CD14-positive monocyte (primary cell): Measurements from ENCODE around the gene LCAT. TPM values are rescaled to one million over a fixed set of nuclear protein-coding genes. Genes with fewer than 3 reads are reported as not detected.

ENCODE experiments used
- DNase-seq, 3 donors: peaks; one replicate each; pipeline ENCODE4 v3.0.0-alpha.2; 2011 to 2022
- H2AFZ ChIP-seq: 2 replicates; pipeline ENCODE4 v1.6.0; 2012; ENCODE audit warnings: mild to moderate bottlenecking, low read depth, low read length, inconsistent platforms; ENCODE audit not compliant: insufficient read depth, poor library complexity, severe bottlenecking
- H3K27ac ChIP-seq, 2 donors: 1 replicate in 1 of 2; 2 replicates in 1 of 2; pipeline ENCODE4 v1.5.1; 2012 to 2013; ENCODE audit warnings: low read length in 2 of 2, control low read depth in 1 of 2, inconsistent platforms in 1 of 2, low read depth in 1 of 2, mild to moderate bottlenecking in 1 of 2
- H3K27me3 ChIP-seq, 2 donors: one replicate each; pipeline versions ENCODE4 v1.6.0 to v1.6.1; 2011 to 2013; ENCODE audit warnings: low read length in 2 of 2; ENCODE audit not compliant: control insufficient read depth in 2 of 2, insufficient read depth in 2 of 2
- H3K36me3 ChIP-seq, 2 donors: replicated peaks in 1 of 2; 1 replicate in 1 of 2; 2 replicates in 1 of 2; pipeline versions ENCODE4 v1.5.1 to v1.6.1; 2012 to 2013; ENCODE audit warnings: low read length in 2 of 2, control low read depth in 1 of 2, inconsistent platforms in 1 of 2, mild to moderate bottlenecking in 1 of 2; ENCODE audit not compliant: insufficient read depth in 2 of 2, control insufficient read depth in 1 of 2
- H3K4me1 ChIP-seq, 2 donors: 1 replicate in 1 of 2; 2 replicates in 1 of 2; pipeline versions ENCODE4 v1.5.1 to v1.6.1; 2012 to 2013; ENCODE audit warnings: low read length in 2 of 2, control low read depth in 1 of 2, inconsistent platforms in 1 of 2, mild to moderate bottlenecking in 1 of 2, moderate library complexity in 1 of 2; ENCODE audit not compliant: insufficient read depth in 2 of 2, control insufficient read depth in 1 of 2
- H3K4me2 ChIP-seq: replicated peaks from 2 replicates; pipeline ENCODE3; 2012; ENCODE audit warnings: low read length, moderate library complexity, mild to moderate bottlenecking; ENCODE audit not compliant: poor library complexity, severe bottlenecking; ENCODE audit errors: extremely low read depth
- H3K4me3 ChIP-seq, 3 experiments: fragments of 200-600 bp in 1 of 3; sonication (generic) in 1 of 3; replicated peaks in 1 of 3; 1 replicate in 2 of 3; 2 replicates in 1 of 3; pipeline ENCODE4 v1.5.1; 2011 to 2013; ENCODE audit warnings: low read length in 3 of 3, mild to moderate bottlenecking in 3 of 3, control low read depth in 2 of 3, low read depth in 2 of 3, inconsistent platforms in 1 of 3, moderate library complexity in 1 of 3
- H3K79me2 ChIP-seq: 2 replicates; pipeline ENCODE4 v1.6.0; 2012; ENCODE audit warnings: mild to moderate bottlenecking, control low read depth, inconsistent platforms, low read length, moderate library complexity; ENCODE audit not compliant: insufficient read depth
- H3K9ac ChIP-seq: 2 replicates; pipeline ENCODE4 v1.6.0; 2017; ENCODE audit warnings: low read length, mild to moderate bottlenecking; ENCODE audit not compliant: insufficient read depth, poor library complexity, severe bottlenecking
- H3K9me3 ChIP-seq, 2 donors: replicated peaks in 1 of 2; 1 replicate in 1 of 2; 2 replicates in 1 of 2; pipeline versions ENCODE4 v1.5.1 to v1.6.1; 2012 to 2013; ENCODE audit warnings: low read length in 2 of 2, control low read depth in 1 of 2; ENCODE audit not compliant: control insufficient read depth in 1 of 2, insufficient read depth in 1 of 2
- H4K20me1 ChIP-seq: 2 replicates; pipeline ENCODE4 v1.6.0; 2012; ENCODE audit warnings: mild to moderate bottlenecking, low read length, control low read depth, moderate library complexity; ENCODE audit not compliant: insufficient read depth
- H3K27ac Mint-ChIP-seq, 7 donors: one replicate each; pipeline ENCODE4 v1.8.0; 2020; ENCODE audit warnings: mild to moderate bottlenecking in 7 of 7, mixed read lengths in 7 of 7, moderate library complexity in 6 of 7, inconsistent platforms in 2 of 7
- H3K27me3 Mint-ChIP-seq, 3 donors: one replicate each; pipeline ENCODE4 v1.8.0; 2021 to 2022; ENCODE audit warnings: low read depth in 3 of 3, mild to moderate bottlenecking in 3 of 3, mixed read lengths in 3 of 3, moderate library complexity in 3 of 3, inconsistent platforms in 1 of 3
- H3K36me3 Mint-ChIP-seq, 2 donors: one replicate each; pipeline ENCODE4 v1.8.0; 2020; ENCODE audit warnings: mixed read lengths in 2 of 2, inconsistent platforms in 1 of 2, mild to moderate bottlenecking in 1 of 2
- H3K4me1 Mint-ChIP-seq: one replicate; pipeline ENCODE4 v1.8.0; 2020; ENCODE audit warnings: mild to moderate bottlenecking, mixed read lengths
- H3K4me3 Mint-ChIP-seq, 2 donors: one replicate each; pipeline ENCODE4 v1.8.0; 2020; ENCODE audit warnings: mild to moderate bottlenecking in 2 of 2, mixed read lengths in 2 of 2, moderate library complexity in 1 of 2
- H3K9me3 Mint-ChIP-seq, 7 donors: one replicate each; pipeline ENCODE4 v1.8.0; 2020 to 2022; ENCODE audit warnings: mixed read lengths in 7 of 7, mild to moderate bottlenecking in 6 of 7, moderate library complexity in 6 of 7, inconsistent platforms in 2 of 7
- WGBS: methylation state at CpG from one replicate; pipeline ENCODE4 v1.1.5; 2013; ENCODE audit warnings: missing lambda C conversion rate; ENCODE audit not compliant: insufficient coverage; 5-methylcytosine and 5-hydroxymethylcytosine counted together
- intact Hi-C, 2 donors: fragments of 100-400 bp; cut with micrococcal nuclease; formaldehyde crosslinking; loops; one replicate each; pipeline versions ENCODE4 v1.15.0 to v1.15.1; 2023
- polyA plus RNA-seq, 3 donors: library from polyadenylated mRNA; depleted of rRNA in 1 of 3; unstranded in 2 of 3; stranded (reverse) in 1 of 3; fragments of 300-500 nt in 2 of 3; fragments of >200 nt in 1 of 3; fragmentation: Illumina TruSeq in 2 of 3; gene quantifications; 1 replicate in 2 of 3; 2 replicates in 1 of 3; pipeline ENCODE4 v1.2.3, GENCODE V29; 2012 to 2021
- TF ChIP-seq, protein P1 (sequence below): fragments of 200-600 bp; IDR thresholded peaks from one replicate; pipeline ENCODE4 v1.8.0; 2022; ENCODE audit warnings: antibody characterized with exemption, mild to moderate bottlenecking

Gene LCAT
- polyA plus RNA-seq, 3 donors, result 0.17 to 16.2 TPM; not detected in 1

DNA sequence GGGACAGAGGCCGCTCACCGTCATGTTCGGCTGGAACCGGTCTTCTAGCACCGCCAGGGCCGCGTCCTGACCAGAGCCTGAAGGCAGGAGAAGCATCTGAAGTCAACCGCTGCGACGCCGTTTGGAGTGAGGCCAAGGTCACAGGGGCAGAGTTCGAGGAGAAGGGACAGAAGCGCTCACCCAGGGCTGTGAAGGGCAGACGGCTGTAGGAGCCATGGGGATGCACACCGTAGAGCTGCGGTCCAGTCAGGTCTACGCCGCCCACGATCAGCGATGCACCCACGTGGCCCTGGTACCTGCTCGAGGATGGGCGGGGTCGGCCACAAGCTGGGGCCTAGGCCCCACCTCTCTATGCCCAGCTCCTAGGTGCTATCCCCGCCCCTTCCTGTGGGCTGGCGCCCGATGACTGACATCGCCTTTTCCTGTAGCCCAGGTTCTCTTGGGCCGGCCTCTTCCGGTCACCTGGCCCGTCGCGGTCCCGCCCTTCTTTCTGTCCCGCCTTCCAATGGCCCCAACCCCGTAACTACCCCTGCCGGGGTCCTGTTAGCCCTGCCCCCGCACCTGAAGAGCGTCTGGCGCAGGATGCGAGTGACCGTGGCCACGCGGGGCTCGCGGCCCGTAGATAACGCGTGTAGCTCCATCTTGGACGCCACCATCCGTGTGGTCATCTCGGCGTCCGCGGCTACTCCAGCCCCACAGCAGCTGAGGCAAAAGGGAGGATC lies 8.4 kb downstream of the LCAT start:
- Histone ChIP-seq H3K27me3 (no peaks in the 10 kb centered on the region), H3K9me3 (no peaks in the 10 kb centered on the region)

DNA sequence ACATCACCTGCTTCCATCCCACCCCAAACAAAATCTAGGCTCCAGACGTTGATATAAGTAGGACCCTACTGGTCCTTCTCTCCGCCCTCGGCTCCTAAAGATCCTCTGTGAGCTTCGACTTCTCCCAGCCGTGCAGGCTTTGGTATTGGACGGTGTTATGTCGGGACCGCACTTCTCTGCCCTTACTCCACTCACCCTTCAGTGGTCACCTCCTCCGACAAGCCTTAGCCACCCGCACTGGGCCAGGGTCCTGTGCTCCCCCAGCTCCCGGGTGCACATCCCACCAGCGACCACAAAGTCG lies 8.9 kb downstream of the LCAT start:
- no peak for DNase-seq
- peaks cover 25 to 36% of the 10 kb centered on the region in 2 donors for H3K4me1 ChIP-seq
- H3K27ac ChIP-seq, result peak overlapping the region; percentile 41 to 93
- H4K20me1 ChIP-seq, result peaks cover 59% of the 10 kb centered on the region
- peaks cover 36 to 65% of the 10 kb centered on the region in 2 donors for H3K36me3 Mint-ChIP-seq
- peak overlapping the region in 2 of 3 experiments; percentile 90 to 93 for H3K4me3 ChIP-seq
- peak overlapping the region; percentile 75 for H3K4me2 ChIP-seq
- TF ChIP-seq, protein P1, sequence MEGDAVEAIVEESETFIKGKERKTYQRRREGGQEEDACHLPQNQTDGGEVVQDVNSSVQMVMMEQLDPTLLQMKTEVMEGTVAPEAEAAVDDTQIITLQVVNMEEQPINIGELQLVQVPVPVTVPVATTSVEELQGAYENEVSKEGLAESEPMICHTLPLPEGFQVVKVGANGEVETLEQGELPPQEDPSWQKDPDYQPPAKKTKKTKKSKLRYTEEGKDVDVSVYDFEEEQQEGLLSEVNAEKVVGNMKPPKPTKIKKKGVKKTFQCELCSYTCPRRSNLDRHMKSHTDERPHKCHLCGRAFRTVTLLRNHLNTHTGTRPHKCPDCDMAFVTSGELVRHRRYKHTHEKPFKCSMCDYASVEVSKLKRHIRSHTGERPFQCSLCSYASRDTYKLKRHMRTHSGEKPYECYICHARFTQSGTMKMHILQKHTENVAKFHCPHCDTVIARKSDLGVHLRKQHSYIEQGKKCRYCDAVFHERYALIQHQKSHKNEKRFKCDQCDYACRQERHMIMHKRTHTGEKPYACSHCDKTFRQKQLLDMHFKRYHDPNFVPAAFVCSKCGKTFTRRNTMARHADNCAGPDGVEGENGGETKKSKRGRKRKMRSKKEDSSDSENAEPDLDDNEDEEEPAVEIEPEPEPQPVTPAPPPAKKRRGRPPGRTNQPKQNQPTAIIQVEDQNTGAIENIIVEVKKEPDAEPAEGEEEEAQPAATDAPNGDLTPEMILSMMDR, result no peak
- H3K9me3 ChIP-seq, result no peaks in the 10 kb centered on the region
- H3K4me1 Mint-ChIP-seq, result peaks cover 32% of the 10 kb centered on the region
- peaks cover 40 to 50% of the 10 kb centered on the region in 2 donors for H3K36me3 ChIP-seq
- intact Hi-C loops, result loop anchor here (5.0 to 10.0 kb wide), 5 partner anchors 43 to 128 kb away; partner anchors contain the start of genes EDC4 (in 1 of the 2), PSKH1 (in 1 of the 2), RANBP10 (in 1 of the 2) and TSNAXIP1 (in 1 of the 2)
- H3K9ac ChIP-seq, result no peak overlapping the region
- H2AFZ ChIP-seq, result no peak overlapping the region
- H3K9me3 Mint-ChIP-seq, result peaks cover 0 to 1% (median 0%) of the 10 kb centered on the region in 7 donors
- H3K27ac Mint-ChIP-seq, result peak overlapping the region in 6 of 7 donors; percentile 91 to 98 (median 96)
- peak overlapping the region; percentile 98 to 99 for H3K4me3 Mint-ChIP-seq
- 93% methylated on average over 13 of the region's 13 CpGs for WGBS
- H3K27me3 ChIP-seq, result no peaks in the 10 kb centered on the region
- peaks cover 0 to 2% (median 0%) of the 10 kb centered on the region in 3 donors for H3K27me3 Mint-ChIP-seq
- peaks cover 30% of the 10 kb centered on the region for H3K79me2 ChIP-seq

More for the DNA sequence above, 8.4 kb downstream of the LCAT start:
- 13% methylated on average over 55 of the region's 55 CpGs for WGBS
- H3K4me1 Mint-ChIP-seq, result peaks cover 36% of the 10 kb centered on the region
- TF ChIP-seq, protein P1, result no peak
- H3K27ac ChIP-seq, result peak overlapping the region; percentile 89 to 93
- peak overlapping the region; percentile 98 to 99 for H3K4me3 Mint-ChIP-seq
- peaks cover 55% of the 10 kb centered on the region for H4K20me1 ChIP-seq
- H3K4me2 ChIP-seq, result peak overlapping the region; percentile 75
- peaks cover 38 to 45% of the 10 kb centered on the region in 2 donors for H3K36me3 ChIP-seq
- peak overlapping the region; percentile 70 for H2AFZ ChIP-seq
- intact Hi-C loops, result loop anchor here (5.0 to 10.0 kb wide), 5 partner anchors 43 to 128 kb away; partner anchors contain the start of genes EDC4 (in 1 of the 2), PSKH1 (in 1 of the 2), RANBP10 (in 1 of the 2) and TSNAXIP1 (in 1 of the 2)
- peaks cover 0 to 1% (median 0%) of the 10 kb centered on the region in 7 donors for H3K9me3 Mint-ChIP-seq
- peaks cover 29 to 40% of the 10 kb centered on the region in 2 donors for H3K4me1 ChIP-seq
- peak overlapping the region; percentile 81 for H3K9ac ChIP-seq
- DNase-seq, result peak; percentile 78 to 86 (median 82)
- H3K79me2 ChIP-seq, result peaks cover 30% of the 10 kb centered on the region
- H3K36me3 Mint-ChIP-seq, result peaks cover 30 to 61% of the 10 kb centered on the region in 2 donors
- peak overlapping the region; percentile 84 to 93 (median 90) for H3K4me3 ChIP-seq
- peak overlapping the region; percentile 91 to 98 (median 96) for H3K27ac Mint-ChIP-seq
- H3K27me3 Mint-ChIP-seq, result peaks cover 0 to 2% (median 0%) of the 10 kb centered on the region in 3 donors
